ENCODE results near the gene PFDN2. TPM values are rescaled to one million over a fixed set of nuclear protein-coding genes. Genes with fewer than 3 reads are reported as not detected.

The PFDN2 gene
- total and polyA plus RNA-seq, 10 of the 15 experiments (the other 5 are each of a cell fraction or from before 2014, with no cell fraction given): 30.0 to 141 (median 80.5) TPM

GRCh38 chr1:161114556-161114955, 3.3 kb downstream of the PFDN2 start (continued):
- TF ChIP-seq ATF2 (IDR thresholded peaks at IDR 0.05; ENCODE audit: low read length) (no peak), ZNF24 (IDR thresholded peaks at IDR 0.05) (no peak)

- 5% methylated on average over 1 of the region's 1 CpG for WGBS (ENCODE audit: insufficient coverage, insufficient replicate concordance, low lambda C conversion rate, missing lambda C conversion rate)
- no peaks in the 10 kb centered on the region for H3K27me3 ChIP-seq (replicated peaks in 1 of 2; ENCODE audit: control insufficient read depth in 2 of 2, insufficient read depth in 2 of 2, low read length in 1 of 2)
- peaks cover 0 to 2% of the 10 kb centered on the region in 2 experiments; a peak in 1 of 4 replicates for H3K36me3 ChIP-seq (ENCODE audit: control insufficient read depth in 2 of 2, insufficient read depth in 2 of 2, low read length in 1 of 2)
- H4K20me1 ChIP-seq (ENCODE audit: control insufficient read depth, insufficient read depth): no peaks in the 10 kb centered on the region
- in situ Hi-C loops (cut with MboI) (no loop called here), intact Hi-C loops (cut with micrococcal nuclease; ENCODE audit: unreplicated experiment) (no loop called here)
- no peak overlapping the region for H3K4me2 ChIP-seq (ENCODE audit: control insufficient read depth, insufficient read depth)
- H3K4me3 ChIP-seq: no peak overlapping the region; the same call in 1 of the 2 replicates
- CTCF ChIA-PET: no interaction called here
- FAIRE-seq (no peak), DNase-seq (ENCODE audit: low read depth, low spot score) (no peak), ATAC-seq (no peak)
- no peak overlapping the region for H3K9ac ChIP-seq (ENCODE audit: control insufficient read depth, insufficient read depth, low read length)
- H3K4me1 ChIP-seq (ENCODE audit: control insufficient read depth, insufficient read depth, low read length): peaks cover 3% of the 10 kb centered on the region
- peaks cover 85% of the 10 kb centered on the region for H3K79me2 ChIP-seq (ENCODE audit: control insufficient read depth, insufficient read depth, low read length)
- RAD21 ChIA-PET (ENCODE audit: unreplicated experiment): no interaction called here
- no peak overlapping the region for H3K27ac ChIP-seq (ENCODE audit: control insufficient read depth, insufficient read depth)
- H2AFZ ChIP-seq (ENCODE audit: control insufficient read depth, low read depth, low read length): no peak overlapping the region
- POLR2A ChIA-PET: interaction anchor here (1.0 kb wide), 1 partner anchor 40 kb away, joined by 3 read pairs; the partner anchor contains the start of gene UFC1
- no peaks in the 10 kb centered on the region for H3K9me3 ChIP-seq (replicated peaks; ENCODE audit: control insufficient read depth, insufficient read depth, low read length)
- SMC1A ChIA-PET (ENCODE audit: uncharacterized antibody, unreplicated experiment): interaction anchor here (1.0 to 1.7 kb wide), 3 partner anchors 19 to 33 kb away, joined by 3 to 4 read pairs (median 3); no protein-coding TSS in a partner anchor
- BruUV-seq (replicated peaks): no TSS peak
- TF ChIP-seq, protein P1, sequence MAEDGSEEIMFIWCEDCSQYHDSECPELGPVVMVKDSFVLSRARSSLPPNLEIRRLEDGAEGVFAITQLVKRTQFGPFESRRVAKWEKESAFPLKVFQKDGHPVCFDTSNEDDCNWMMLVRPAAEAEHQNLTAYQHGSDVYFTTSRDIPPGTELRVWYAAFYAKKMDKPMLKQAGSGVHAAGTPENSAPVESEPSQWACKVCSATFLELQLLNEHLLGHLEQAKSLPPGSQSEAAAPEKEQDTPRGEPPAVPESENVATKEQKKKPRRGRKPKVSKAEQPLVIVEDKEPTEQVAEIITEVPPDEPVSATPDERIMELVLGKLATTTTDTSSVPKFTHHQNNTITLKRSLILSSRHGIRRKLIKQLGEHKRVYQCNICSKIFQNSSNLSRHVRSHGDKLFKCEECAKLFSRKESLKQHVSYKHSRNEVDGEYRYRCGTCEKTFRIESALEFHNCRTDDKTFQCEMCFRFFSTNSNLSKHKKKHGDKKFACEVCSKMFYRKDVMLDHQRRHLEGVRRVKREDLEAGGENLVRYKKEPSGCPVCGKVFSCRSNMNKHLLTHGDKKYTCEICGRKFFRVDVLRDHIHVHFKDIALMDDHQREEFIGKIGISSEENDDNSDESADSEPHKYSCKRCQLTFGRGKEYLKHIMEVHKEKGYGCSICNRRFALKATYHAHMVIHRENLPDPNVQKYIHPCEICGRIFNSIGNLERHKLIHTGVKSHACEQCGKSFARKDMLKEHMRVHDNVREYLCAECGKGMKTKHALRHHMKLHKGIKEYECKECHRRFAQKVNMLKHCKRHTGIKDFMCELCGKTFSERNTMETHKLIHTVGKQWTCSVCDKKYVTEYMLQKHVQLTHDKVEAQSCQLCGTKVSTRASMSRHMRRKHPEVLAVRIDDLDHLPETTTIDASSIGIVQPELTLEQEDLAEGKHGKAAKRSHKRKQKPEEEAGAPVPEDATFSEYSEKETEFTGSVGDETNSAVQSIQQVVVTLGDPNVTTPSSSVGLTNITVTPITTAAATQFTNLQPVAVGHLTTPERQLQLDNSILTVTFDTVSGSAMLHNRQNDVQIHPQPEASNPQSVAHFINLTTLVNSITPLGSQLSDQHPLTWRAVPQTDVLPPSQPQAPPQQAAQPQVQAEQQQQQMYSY (CRISPR knock-in tag; IDR thresholded peaks at IDR 0.05): no peak
- TF ChIP-seq SRF (IDR thresholded peaks at IDR 0.05; ENCODE audit: low read depth in 2 of 2, low read length in 2 of 2): no peak
- TF ChIP-seq KAT2A (conservative IDR thresholded peaks at IDR 0.05; ENCODE audit: control insufficient read depth, low read depth, low read length): no peak
- no peak for TF ChIP-seq KLF5 (IDR thresholded peaks at IDR 0.05; ENCODE audit: partially characterized antibody)
- TF ChIP-seq GABPA (IDR thresholded peaks at IDR 0.05; ENCODE audit: low read depth): no peak
- no peak for TF ChIP-seq NR2C1 (IDR thresholded peaks at IDR 0.05)
- no peak for TF ChIP-seq NBN (IDR thresholded peaks at IDR 0.05)
- no peak for TF ChIP-seq YY1 (IDR thresholded peaks at IDR 0.05; ENCODE audit: low read depth, low read length)
- TF ChIP-seq ATF7 (IDR thresholded peaks at IDR 0.05; ENCODE audit: low read depth): no peak
- no peak for TF ChIP-seq TBL1XR1 (IDR thresholded peaks at IDR 0.05; ENCODE audit: low read depth, low read length)
- TF ChIP-seq, protein P2, sequence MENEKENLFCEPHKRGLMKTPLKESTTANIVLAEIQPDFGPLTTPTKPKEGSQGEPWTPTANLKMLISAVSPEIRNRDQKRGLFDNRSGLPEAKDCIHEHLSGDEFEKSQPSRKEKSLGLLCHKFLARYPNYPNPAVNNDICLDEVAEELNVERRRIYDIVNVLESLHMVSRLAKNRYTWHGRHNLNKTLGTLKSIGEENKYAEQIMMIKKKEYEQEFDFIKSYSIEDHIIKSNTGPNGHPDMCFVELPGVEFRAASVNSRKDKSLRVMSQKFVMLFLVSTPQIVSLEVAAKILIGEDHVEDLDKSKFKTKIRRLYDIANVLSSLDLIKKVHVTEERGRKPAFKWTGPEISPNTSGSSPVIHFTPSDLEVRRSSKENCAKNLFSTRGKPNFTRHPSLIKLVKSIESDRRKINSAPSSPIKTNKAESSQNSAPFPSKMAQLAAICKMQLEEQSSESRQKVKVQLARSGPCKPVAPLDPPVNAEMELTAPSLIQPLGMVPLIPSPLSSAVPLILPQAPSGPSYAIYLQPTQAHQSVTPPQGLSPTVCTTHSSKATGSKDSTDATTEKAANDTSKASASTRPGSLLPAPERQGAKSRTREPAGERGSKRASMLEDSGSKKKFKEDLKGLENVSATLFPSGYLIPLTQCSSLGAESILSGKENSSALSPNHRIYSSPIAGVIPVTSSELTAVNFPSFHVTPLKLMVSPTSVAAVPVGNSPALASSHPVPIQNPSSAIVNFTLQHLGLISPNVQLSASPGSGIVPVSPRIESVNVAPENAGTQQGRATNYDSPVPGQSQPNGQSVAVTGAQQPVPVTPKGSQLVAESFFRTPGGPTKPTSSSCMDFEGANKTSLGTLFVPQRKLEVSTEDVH (IDR thresholded peaks at IDR 0.05; ENCODE audit: low read depth, partially characterized antibody): no peak
- no peak for TF ChIP-seq JUND (IDR thresholded peaks at IDR 0.05; ENCODE audit: low read depth, low read length)
- no peak for TF ChIP-seq RCOR1 (conservative IDR thresholded peaks at IDR 0.05; ENCODE audit: low read depth, low read length)
Measured at GRCh38 chr1:161113915-161114314, 3.9 kb downstream of the PFDN2 start.
